GM23248 (cell line): Measurements from ENCODE around the gene AP2A2. TPM values are rescaled to one million over a fixed set of nuclear protein-coding genes. Genes with fewer than 3 reads are reported as not detected.

ENCODE experiments used
- DNase-seq: peaks from one replicate; pipeline ENCODE4 v3.0.0-alpha.2; 2015
- H2AFZ ChIP-seq: fragments of 200-600 bp; sonication (generic); 2 replicates; pipeline ENCODE4 v1.6.1; 2016; ENCODE audit warnings: antibody characterized with exemption
- H3F3A ChIP-seq: fragments of 200-600 bp; sonication (generic); 2 replicates; pipeline ENCODE4 v1.6.1; 2016; ENCODE audit warnings: mild to moderate bottlenecking, antibody characterized with exemption, mixed run types; ENCODE audit not compliant: insufficient read depth
- H3K27ac ChIP-seq: fragments of 200-600 bp; sonication (generic); 2 replicates; pipeline ENCODE4 v1.5.1; 2016; ENCODE audit warnings: mild to moderate bottlenecking
- H3K27me3 ChIP-seq: fragments of 200-600 bp; sonication (generic); replicated peaks from 2 replicates; pipeline ENCODE4 v1.6.1; 2016; ENCODE audit warnings: mild to moderate bottlenecking; ENCODE audit not compliant: insufficient read depth
- H3K36me3 ChIP-seq: fragments of 200-600 bp; sonication (generic); 2 replicates; pipeline ENCODE4 v1.6.1; 2016; ENCODE audit warnings: low read depth, mild to moderate bottlenecking
- H3K4me1 ChIP-seq: fragments of 200-600 bp; sonication (generic); 2 replicates; pipeline ENCODE4 v1.6.1; 2016; ENCODE audit warnings: mild to moderate bottlenecking; ENCODE audit not compliant: insufficient read depth
- H3K4me2 ChIP-seq: fragments of 200-600 bp; sonication (generic); one replicate; pipeline ENCODE4 v1.6.1; 2016; ENCODE audit warnings: mild to moderate bottlenecking; ENCODE audit not compliant: unreplicated experiment
- H3K4me3 ChIP-seq: fragments of 200-600 bp; sonication (generic); 2 replicates; pipeline ENCODE4 v1.5.1; 2016; ENCODE audit warnings: mild to moderate bottlenecking
- H3K79me2 ChIP-seq: fragments of 200-600 bp; sonication (generic); 2 replicates; pipeline ENCODE4 v1.6.1; 2016; ENCODE audit warnings: mild to moderate bottlenecking; ENCODE audit not compliant: insufficient read depth
- H3K9ac ChIP-seq: fragments of 200-600 bp; sonication (generic); 2 replicates; pipeline ENCODE4 v1.6.1; 2016; ENCODE audit warnings: mild to moderate bottlenecking
- H3K9me2 ChIP-seq: fragments of 200-600 bp; sonication (generic); 2 replicates; pipeline ENCODE4 v1.6.1; 2016; ENCODE audit warnings: mixed run types, mild to moderate bottlenecking, moderate library complexity; ENCODE audit not compliant: insufficient read depth
- H3K9me3 ChIP-seq: fragments of 200-600 bp; sonication (generic); one replicate; pipeline ENCODE4 v1.6.1; 2017; ENCODE audit warnings: low read depth
- H4K20me1 ChIP-seq: fragments of 200-600 bp; sonication (generic); 2 replicates; pipeline ENCODE4 v1.6.0; 2016; ENCODE audit not compliant: insufficient read depth
- EZH2 ChIP-seq: fragments of 200-600 bp; sonication (generic); IDR thresholded peaks from 2 replicates; pipeline ENCODE4 v1.6.1; 2018; ENCODE audit warnings: antibody characterized with exemption, mild to moderate bottlenecking; ENCODE audit not compliant: insufficient read depth, poor library complexity, severe bottlenecking
- EZH2phosphoT487 ChIP-seq: fragments of 200-600 bp; sonication (generic); IDR thresholded peaks from 2 replicates; pipeline ENCODE4 v1.6.1; 2018; ENCODE audit warnings: antibody characterized with exemption, moderate library complexity, mild to moderate bottlenecking, low read depth; ENCODE audit not compliant: insufficient read depth
- WGBS, 2 experiments: methylation state at CpG; one replicate each; pipeline ENCODE4 v1.1.6; 2015 to 2017; ENCODE audit warnings: low lambda C conversion rate in 2 of 2, low coverage in 1 of 2; ENCODE audit errors: missing lambda C conversion rate in 2 of 2; 5-methylcytosine and 5-hydroxymethylcytosine counted together
- in situ Hi-C: fragments of 300-500 bp; cut with MboI; formaldehyde crosslinking; loops from 2 replicates; pipeline ENCODE4 v1.15.0; 2020
- polyA plus RNA-seq: library from polyadenylated mRNA; unstranded; fragments of >200 nt; fragmentation: Nextera tagmentation; extraction: Ambion mirVana; gene quantifications from 2 replicates; pipeline ENCODE4 v1.2.1, GENCODE V29; 2016
- total RNA-seq: library from RNA; depleted of rRNA; stranded (reverse); fragments of >200 nt; shearing (Covaris generic); gene quantifications from 2 replicates; pipeline ENCODE4 v1.2.3, GENCODE V29; 2014

AP2A2 gene
- total and polyA plus RNA-seq, 2 experiments from 2014 or later: 31.1 to 38.3 TPM

GRCh38 chr11:1022411-1022810 is 96.7 kb downstream of the AP2A2 start:
- Histone ChIP-seq H3K9me3 (no peaks in the 10 kb centered on the region), H3K79me2 (peaks cover 4% of the 10 kb centered on the region), H3K27ac (no peak overlapping the region), H3K4me3 (no peak overlapping the region), H3K4me2 (no peak overlapping the region), H4K20me1 (no peaks in the 10 kb centered on the region), H3K27me3 (no peaks in the 10 kb centered on the region), H2AFZ (no peak overlapping the region), H3K4me1 (no peaks in the 10 kb centered on the region), H3F3A (no peaks in the 10 kb centered on the region), H3K9ac (no peak overlapping the region), H3K36me3 (no peaks in the 10 kb centered on the region), H3K9me2 (no peaks in the 10 kb centered on the region)
- 94 to 96% methylated on average over 7 of the region's 7 CpGs for WGBS, 2 experiments
- in situ Hi-C loops: no loop called here
- DNase-seq: no peak
- TF ChIP-seq EZH2 (no peak), EZH2phosphoT487 (no peak)

GRCh38 chr11:1022908-1023810 is 97.5 kb downstream of the AP2A2 start:
- Histone ChIP-seq H3K9ac (no peak overlapping the region), H3K4me3 (no peak overlapping the region), H3K4me1 (no peaks in the 10 kb centered on the region), H4K20me1 (no peaks in the 10 kb centered on the region), H3K4me2 (no peak overlapping the region), H3K9me2 (no peaks in the 10 kb centered on the region), H3K9me3 (no peaks in the 10 kb centered on the region), H3K27ac (no peak overlapping the region), H3K79me2 (no peaks in the 10 kb centered on the region), H2AFZ (no peak overlapping the region), H3F3A (no peaks in the 10 kb centered on the region), H3K36me3 (no peaks in the 10 kb centered on the region), H3K27me3 (no peaks in the 10 kb centered on the region)
- TF ChIP-seq EZH2: no peak
- no peak for DNase-seq
- in situ Hi-C loops: no loop called here
- WGBS, 2 experiments: 92 to 95% methylated on average over 25 to 28 of the region's 28 CpGs

GRCh38 chr11:1023811-1024596 is 98.3 kb downstream of the AP2A2 start:
- Histone ChIP-seq H4K20me1 (no peaks in the 10 kb centered on the region), H3K4me3 (no peak overlapping the region), H3K9me3 (no peaks in the 10 kb centered on the region), H3K4me2 (no peak overlapping the region), H3K9me2 (no peaks in the 10 kb centered on the region), H3K36me3 (no peaks in the 10 kb centered on the region), H3K9ac (no peak overlapping the region), H3K27me3 (no peaks in the 10 kb centered on the region), H2AFZ (no peak overlapping the region), H3K79me2 (no peaks in the 10 kb centered on the region), H3K27ac (no peak overlapping the region), H3K4me1 (no peaks in the 10 kb centered on the region), H3F3A (no peaks in the 10 kb centered on the region)
- no peak for DNase-seq
- 90 to 91% methylated on average over 38 to 49 of the region's 50 CpGs for WGBS, 2 experiments
- in situ Hi-C loops: no loop called here
- TF ChIP-seq EZH2: no peak

- no peak overlapping the region for H3K9ac ChIP-seq
- no peak overlapping the region for H3K4me2 ChIP-seq
- no peaks in the 10 kb centered on the region for H4K20me1 ChIP-seq
- TF ChIP-seq EZH2phosphoT487 (no peak), EZH2 (no peak)
- H3K4me3 ChIP-seq: no peak overlapping the region
- H3K9me2 ChIP-seq: no peaks in the 10 kb centered on the region
- H3K4me1 ChIP-seq: no peaks in the 10 kb centered on the region
- no peaks in the 10 kb centered on the region for H3K9me3 ChIP-seq
- H3K27ac ChIP-seq: no peak overlapping the region
- in situ Hi-C loops: no loop called here
- DNase-seq: no peak
- no peaks in the 10 kb centered on the region for H3F3A ChIP-seq
- H2AFZ ChIP-seq: no peak overlapping the region
- WGBS, 2 experiments: 78 to 79% methylated on average over 44 to 48 of the region's 48 CpGs
- H3K27me3 ChIP-seq: no peaks in the 10 kb centered on the region
- H3K36me3 ChIP-seq: no peaks in the 10 kb centered on the region
- H3K79me2 ChIP-seq: no peaks in the 10 kb centered on the region
Measured at GRCh38 chr11:1024597-1025409, 99.1 kb downstream of the AP2A2 start.
